Adipose tissue (tissue), 3 donors: ENCODE results near the gene SNRPD2. TPM values are rescaled to one million over a fixed set of nuclear protein-coding genes. Genes with fewer than 3 reads are reported as not detected.
"Not testable (repeated sequence)": the region's sequence is repeated elsewhere in the genome, so short reads cannot be mapped to it uniquely, and the experiment has no call there.

Experiments
- H3K27ac ChIP-seq: one replicate; pipeline ENCODE4 v1.5.1; 2013; ENCODE audit warnings: low read depth, low read length
- WGBS, 3 donors: extraction: QIAGEN DNeasy Blood & Tissue Kit; methylation state at CpG; one replicate each; pipeline ENCODE4 v1.1.7; 2013; 5-methylcytosine and 5-hydroxymethylcytosine counted together
- polyA plus RNA-seq, 3 donors: library from polyadenylated mRNA; stranded (reverse); fragments of 200-250 nt; gene quantifications; one replicate each; pipeline ENCODE4 v1.2.3, GENCODE V29; 2013
- donor health status: healthy with polysubstance abuse.
- donor health status: Bipolar disorder and iron deficiency.
- donor health status: healthy.

SNRPD2 gene
- polyA plus RNA-seq, 3 donors, result 175 to 370 (median 310) TPM

- no peak overlapping the region for H3K27ac ChIP-seq
- 65 to 72% (median 68%) methylated on average over 10 of the region's 10 CpGs for WGBS, 3 donors
Observed at GRCh38 chr19:45710356-45711130, 18.8 kb upstream of the SNRPD2 start.

GRCh38 chr19:45705710-45706415 lies 14.1 kb upstream of the SNRPD2 start:
- no peak overlapping the region for H3K27ac ChIP-seq
- WGBS, 3 donors, result 90 to 95% (median 94%) methylated on average over 12 of the region's 12 CpGs

- no peak overlapping the region for H3K27ac ChIP-seq
- 94 to 97% (median 97%) methylated on average over 9 of the region's 9 CpGs for WGBS, 3 donors
Observed at GRCh38 chr19:45705115-45705514, 13.4 kb upstream of the SNRPD2 start.

- no peak overlapping the region for H3K27ac ChIP-seq
- WGBS, 3 donors, result 42 to 73% (median 65%) methylated on average over 7 of the region's 7 CpGs
Observed at GRCh38 chr19:45701676-45702075, 9.9 kb upstream of the SNRPD2 start.

- WGBS, 3 donors, result 0 to 1% (median 1%) methylated on average over 22 of the region's 22 CpGs
- H3K27ac ChIP-seq, result no peak overlapping the region
Observed at GRCh38 chr19:45693106-45693788, 1.5 kb upstream of the SNRPD2 start.

GRCh38 chr19:45692187-45693105 lies 693 bp upstream of the SNRPD2 start, which contains the start of gene QPCTL:
TSS of gene QPCTL (plus strand) at chr19:45692666. CDS start at chr19:45692704, 38 bp downstream.
- H3K27ac ChIP-seq, result peak within 1 kb of the TSS; percentile 51
- WGBS, 3 donors, result 0 to 1% (median 0%) methylated on average over 70 of the region's 70 CpGs

- WGBS, 3 donors, result 88 to 92% (median 89%) methylated on average over 9 of the region's 9 CpGs
- no peak overlapping the region for H3K27ac ChIP-seq
Observed at GRCh38 chr19:45687599-45687998, 4.2 kb downstream of the SNRPD2 start.

- not testable (repeated sequence) for H3K27ac ChIP-seq
- 77 to 89% (median 88%) methylated on average over 11 of the region's 11 CpGs for WGBS, 3 donors
Observed at GRCh38 chr19:45685045-45685444, 6.7 kb downstream of the SNRPD2 start.

GRCh38 chr19:45682908-45683307 lies 8.8 kb downstream of the SNRPD2 start:
- no peak overlapping the region for H3K27ac ChIP-seq
- 74 to 84% (median 74%) methylated on average over 5 of the region's 5 CpGs for WGBS, 3 donors

GRCh38 chr19:45682117-45682516 lies 9.6 kb downstream of the SNRPD2 start:
- H3K27ac ChIP-seq, result no peak overlapping the region
- 65 to 74% (median 73%) methylated on average over 8 of the region's 8 CpGs for WGBS, 3 donors

- WGBS, 3 donors, result 1 to 3% (median 1%) methylated on average over 50 to 51 of the region's 51 CpGs
- no peak overlapping the region for H3K27ac ChIP-seq
Observed at GRCh38 chr19:45681391-45682015, 10.2 kb downstream of the SNRPD2 start.

GRCh38 chr19:45677351-45678230 lies 14.2 kb downstream of the SNRPD2 start:
- 5 to 10% (median 7%) methylated on average over 47 to 49 of the region's 49 CpGs for WGBS, 3 donors

GRCh38 chr19:45676851-45677263 lies 14.9 kb downstream of the SNRPD2 start:
- no peak overlapping the region for H3K27ac ChIP-seq
- 3 to 9% (median 7%) methylated on average over 18 to 28 of the region's 28 CpGs for WGBS, 3 donors

More at GRCh38 chr19:45677351-45678230, 14.2 kb downstream of the SNRPD2 start:
- H3K27ac ChIP-seq, result no peak overlapping the region

- 61 to 84% (median 73%) methylated on average over 7 of the region's 7 CpGs for WGBS, 3 donors
- no peak overlapping the region for H3K27ac ChIP-seq
Observed at GRCh38 chr19:45674946-45675345, 16.8 kb downstream of the SNRPD2 start.

GRCh38 chr19:45670670-45671453 lies 20.9 kb downstream of the SNRPD2 start:
- H3K27ac ChIP-seq, result no peak overlapping the region

GRCh38 chr19:45668342-45668871 lies 23.3 kb downstream of the SNRPD2 start:
- 1 to 3% (median 2%) methylated on average over 19 of the region's 19 CpGs for WGBS, 3 donors
- H3K27ac ChIP-seq, result no peak overlapping the region

More at GRCh38 chr19:45670670-45671453, 20.9 kb downstream of the SNRPD2 start:
- 10 to 15% (median 11%) methylated on average over 35 to 42 of the region's 42 CpGs for WGBS, 3 donors
